Renal pelvis (tissue), 4 donors: Measurements from ENCODE around the gene OAF. TPM values are rescaled to one million over a fixed set of nuclear protein-coding genes. Genes with fewer than 3 reads are reported as not detected.
"Not testable (repeated sequence)": the region's sequence is repeated elsewhere in the genome, so short reads cannot be mapped to it uniquely, and the experiment has no call there.

Experiments used
- DNase-seq: peaks from one replicate; pipeline ENCODE4 v3.0.0-alpha.2; 2013
- polyA plus RNA-seq, 3 donors: library from polyadenylated mRNA; unstranded; fragments of 120-200 nt; gene quantifications; one replicate each; pipeline ENCODE4 v1.2.1, GENCODE V29; 2013; ENCODE audit not compliant: insufficient read length in 3 of 3

Gene OAF
- polyA plus RNA-seq, 3 donors: 39.4 to 49.9 (median 47.3) TPM

- no peak for DNase-seq
These were observed 25.6 kb downstream of the OAF start for GRCh38 chr11:120236169-120237107.

- no peak for DNase-seq
These were observed 28.3 kb downstream of the OAF start for GRCh38 chr11:120238968-120239620.

DNA sequence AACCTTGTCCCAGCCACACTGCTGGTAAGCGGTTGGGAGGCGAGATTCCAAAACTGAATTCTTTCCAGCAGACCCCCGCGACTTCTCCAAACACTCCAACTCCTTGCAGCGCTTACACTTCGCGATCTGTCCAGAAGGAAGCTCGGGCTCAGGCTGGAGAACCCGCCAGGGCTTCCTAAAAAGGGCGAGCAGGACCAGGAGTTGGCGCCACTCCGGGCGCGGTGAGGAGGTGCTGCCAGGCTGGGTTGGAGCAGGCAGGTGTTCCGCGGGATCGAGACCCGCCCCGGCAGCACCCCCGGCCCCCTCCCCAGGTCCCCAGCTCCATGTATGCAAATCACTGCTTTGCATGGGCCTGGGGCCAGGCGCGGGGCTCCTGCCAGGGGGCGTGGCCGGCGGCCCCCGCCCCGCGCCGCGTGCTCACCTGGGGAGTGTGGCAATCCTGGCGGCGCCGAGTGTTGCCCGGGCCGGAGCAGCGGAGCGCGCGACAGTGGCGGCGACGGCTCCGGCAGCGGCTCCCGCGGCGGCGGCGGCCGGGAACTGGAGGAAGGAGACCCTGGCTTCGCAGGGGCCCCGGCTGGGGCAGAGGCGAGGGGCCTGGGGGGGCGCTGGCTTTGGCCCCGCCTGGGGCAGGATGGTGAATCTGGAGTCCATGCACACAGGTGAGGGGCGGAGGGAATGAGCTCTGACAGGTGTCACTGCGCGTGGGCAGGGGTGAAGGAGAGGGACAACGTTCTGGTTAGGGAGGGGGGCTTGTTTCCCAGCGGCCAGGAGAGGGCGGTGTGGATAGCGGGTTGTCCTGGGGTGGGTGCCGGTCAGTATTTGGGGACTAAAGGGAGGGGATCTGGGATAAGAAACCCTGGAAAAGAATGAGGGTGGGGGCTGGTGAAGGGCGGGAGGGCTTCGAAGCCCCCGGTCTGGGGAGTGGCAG, 29.1 kb downstream of the OAF start, which contains the start of gene POU2F3:
TSS of gene POU2F3 (plus strand) at position 428 of the 928 bp plus-strand sequence. CDS start at position 632, 204 bp downstream.
- no peak for DNase-seq

- no peak for DNase-seq
These were observed 30.0 kb downstream of the OAF start for GRCh38 chr11:120240866-120241265.

DNA sequence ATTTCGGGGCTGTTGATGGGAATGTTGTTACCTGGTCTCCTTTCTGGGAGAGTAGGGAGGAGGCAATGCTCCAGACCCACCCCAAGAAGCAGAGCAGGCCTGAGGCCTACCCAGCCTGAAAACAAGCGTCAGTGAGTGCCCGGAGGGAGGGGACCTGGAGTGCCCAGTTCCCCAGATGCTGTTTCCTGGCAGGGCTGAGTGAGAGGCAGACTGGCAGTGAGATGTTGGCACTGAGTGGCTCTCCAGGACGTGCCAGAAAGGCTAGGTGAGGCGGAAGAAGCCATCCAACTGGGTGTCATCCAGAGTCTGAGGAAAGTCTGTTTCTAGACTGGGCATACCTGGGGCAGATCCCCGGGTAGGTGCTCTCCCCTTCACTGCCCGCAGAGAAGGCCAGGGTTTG, 30.4 kb downstream of the OAF start:
- DNase-seq: no peak

DNA sequence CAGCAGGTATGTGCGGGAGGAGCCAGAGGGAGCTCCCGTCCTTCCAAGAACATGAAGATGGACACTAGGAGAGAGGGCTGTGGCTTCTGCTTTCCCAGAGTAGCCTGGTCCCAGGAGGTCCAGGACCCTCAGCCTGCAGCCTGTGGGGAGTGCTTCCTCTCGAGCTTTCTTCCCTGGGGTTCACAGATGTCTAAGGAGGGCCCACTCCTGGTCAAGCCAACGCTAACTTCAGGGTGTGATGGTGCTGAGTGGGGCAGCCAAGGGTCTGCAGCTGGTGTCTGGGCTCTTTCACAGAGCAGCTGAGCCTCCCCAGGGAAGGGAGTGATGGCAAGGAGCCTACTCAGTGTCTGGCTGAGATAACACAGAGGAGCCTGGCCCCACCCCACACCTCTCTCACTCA, 32.4 kb downstream of the OAF start:
- DNase-seq: no peak

- DNase-seq: no peak
These were observed 33.9 kb downstream of the OAF start for GRCh38 chr11:120244476-120245365.

DNA sequence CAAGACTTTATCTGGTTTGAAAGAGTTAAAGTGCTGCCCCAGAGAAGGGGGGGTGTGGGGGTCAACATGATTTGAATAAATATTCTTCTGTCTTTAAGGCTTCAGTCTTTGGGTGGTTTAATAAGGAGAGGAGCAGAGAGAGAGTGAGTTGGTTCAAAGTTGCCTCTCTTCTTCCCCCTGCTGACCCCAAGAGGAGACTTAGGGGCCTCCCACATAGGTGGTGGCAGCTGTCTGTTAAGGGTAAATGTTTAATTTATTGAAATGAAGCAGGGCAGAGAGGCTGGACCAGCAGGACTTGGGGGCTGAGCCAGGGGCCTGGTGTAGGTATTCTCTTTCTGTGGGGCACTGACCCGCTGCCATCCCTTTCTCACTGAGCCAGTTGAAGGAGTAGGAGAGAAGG, 34.6 kb downstream of the OAF start:
- DNase-seq: no peak

- DNase-seq: no peak
These were observed 37.9 kb downstream of the OAF start for GRCh38 chr11:120248551-120249278.

GRCh38 chr11:120249279-120250262, 38.7 kb downstream of the OAF start:
- no peak for DNase-seq

DNA sequence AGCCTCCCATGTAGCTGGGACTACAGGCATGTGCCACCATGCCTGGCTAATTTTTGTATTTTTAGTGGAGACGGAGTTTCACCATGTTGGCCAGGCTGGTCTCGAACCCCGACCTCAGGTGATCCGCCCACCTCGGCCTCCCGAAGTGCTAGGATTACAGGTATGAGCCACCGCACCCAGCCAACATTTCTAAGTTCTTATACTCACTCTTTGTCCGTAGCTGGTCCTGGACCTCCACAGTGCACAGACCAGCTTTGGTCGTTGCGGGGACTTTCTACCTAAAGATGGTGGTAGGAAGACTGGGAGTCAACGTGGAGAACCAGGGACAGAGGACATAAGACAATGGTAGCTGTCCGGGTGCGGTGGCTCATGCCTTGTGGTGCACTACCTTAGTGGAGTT, 42.5 kb downstream of the OAF start:
- DNase-seq: not testable (repeated sequence)

DNA sequence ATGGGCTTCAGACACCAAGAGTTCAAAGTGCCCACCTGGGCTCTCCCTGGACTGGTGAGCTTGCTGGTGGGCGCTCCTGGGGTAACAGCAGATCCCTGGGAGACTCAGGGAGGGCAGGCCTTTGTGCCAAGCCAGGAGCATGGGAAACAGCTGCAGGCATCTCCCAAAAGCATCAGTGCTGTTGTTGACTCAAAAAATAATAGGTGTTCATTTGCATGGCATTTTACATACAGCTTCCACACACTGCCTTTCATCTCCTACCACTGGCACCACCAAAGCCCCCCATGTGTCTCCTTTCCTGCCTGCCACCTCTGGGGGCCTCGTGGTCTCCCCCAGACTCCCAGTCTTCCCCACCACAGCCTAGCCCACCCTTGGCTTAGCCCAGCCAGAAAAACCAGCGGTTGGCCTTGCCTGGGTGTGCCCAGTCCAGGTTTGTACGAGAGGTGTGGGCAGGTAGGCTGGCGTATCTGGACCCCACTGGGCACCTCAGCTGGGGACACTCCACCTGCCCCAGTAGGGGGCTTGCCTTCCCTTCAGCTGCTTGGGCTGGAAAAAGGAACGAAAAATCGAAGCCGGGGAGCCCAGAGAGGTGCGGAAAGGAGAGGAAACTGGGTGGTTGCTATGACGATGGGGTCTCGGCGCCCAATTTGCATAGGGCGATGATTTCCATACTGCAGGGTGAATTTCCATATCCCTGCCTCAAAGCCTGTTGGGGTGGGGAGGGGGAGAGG, 44.1 kb downstream of the OAF start:
- peak; percentile 36 for DNase-seq

GRCh38 chr11:120255519-120255866, 44.7 kb downstream of the OAF start:
- DNase-seq: no peak

- no peak for DNase-seq
These were observed 45.3 kb downstream of the OAF start for GRCh38 chr11:120256178-120256577.

DNA sequence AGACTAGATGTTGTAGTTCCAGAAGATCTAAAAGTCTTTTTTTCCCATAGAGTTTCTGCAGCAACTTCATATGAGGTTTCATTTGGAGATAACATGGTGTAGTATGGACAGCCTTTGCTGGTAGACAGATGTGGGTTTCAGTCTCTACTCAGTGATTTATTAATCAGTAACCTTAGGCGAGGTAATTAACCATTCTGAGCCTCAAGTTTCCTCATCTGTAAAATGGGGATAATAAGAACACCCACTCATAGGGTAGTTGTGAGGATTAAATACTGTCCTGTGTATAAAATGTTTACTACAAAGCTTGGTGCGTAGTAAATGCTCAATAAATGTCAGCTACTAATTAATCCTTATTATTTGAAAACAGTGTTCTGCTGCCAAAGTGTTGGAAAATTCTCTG, 45.9 kb downstream of the OAF start:
- DNase-seq: no peak

- DNase-seq: no peak
These were observed 46.5 kb downstream of the OAF start for GRCh38 chr11:120257346-120257745.

DNA sequence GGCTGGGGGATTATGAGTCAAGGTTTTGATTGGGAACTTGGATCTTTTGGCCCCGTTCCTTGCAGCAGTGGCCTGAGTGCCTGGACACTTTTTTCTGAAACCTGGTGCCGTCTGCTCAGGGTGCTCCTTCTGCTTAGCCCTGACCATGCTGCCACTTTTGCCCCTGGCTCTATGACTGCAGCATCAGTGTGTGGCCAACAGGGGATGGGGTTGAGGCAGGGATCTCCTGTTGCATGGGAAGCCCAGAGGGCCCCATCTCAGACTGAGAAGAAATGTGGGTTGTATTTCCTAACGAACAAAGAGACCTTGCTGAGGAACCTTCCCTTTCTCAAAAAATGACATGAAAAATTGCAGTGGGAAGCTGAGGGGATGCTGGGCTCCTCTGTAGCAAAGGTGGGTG, 47.8 kb downstream of the OAF start:
- DNase-seq: no peak

GRCh38 chr11:120259241-120259640, 48.4 kb downstream of the OAF start:
- no peak for DNase-seq
